Type B pancreatic cell (in vitro differentiated cells): Measurements from ENCODE around the gene HTR4. TPM values are rescaled to one million over a fixed set of nuclear protein-coding genes. Genes with fewer than 3 reads are reported as not detected.

Experiments used
- DNase-seq: peaks from one replicate; pipeline ENCODE4 v3.0.0; 2021; ENCODE audit warnings: mixed read lengths; ENCODE audit not compliant: unreplicated experiment; ENCODE audit errors: extremely low spot score
- H3K27ac Mint-ChIP-seq: 2 replicates; pipeline ENCODE4 v1.8.0; 2021; ENCODE audit warnings: mild to moderate bottlenecking, mixed read lengths
- H3K27me3 Mint-ChIP-seq: 2 replicates; pipeline ENCODE4 v1.8.0; 2021; ENCODE audit warnings: mixed read lengths
- H3K36me3 Mint-ChIP-seq: 2 replicates; pipeline ENCODE4 v1.8.0; 2021; ENCODE audit warnings: mixed read lengths
- H3K4me1 Mint-ChIP-seq: one replicate; pipeline ENCODE4 v1.8.0; 2021; ENCODE audit warnings: mixed read lengths; ENCODE audit not compliant: unreplicated experiment
- H3K4me3 Mint-ChIP-seq: 2 replicates; pipeline ENCODE4 v1.8.0; 2021; ENCODE audit warnings: mild to moderate bottlenecking, mixed read lengths
- H3K9me3 Mint-ChIP-seq: 2 replicates; pipeline ENCODE4 v1.8.0; 2021; ENCODE audit warnings: mixed read lengths
- CTCF ChIP-seq: fragments of 200-600 bp; sonication (generic); conservative IDR thresholded peaks from 2 replicates; pipeline ENCODE4 v1.5.0; 2021; ENCODE audit warnings: antibody characterized with exemption, mild to moderate bottlenecking
- total RNA-seq: library from RNA; stranded (reverse); gene quantifications from 2 replicates; pipeline ENCODE4 v1.2.1, GENCODE V29; 2021; ENCODE audit warnings: low replicate concordance

The HTR4 gene
- total RNA-seq, 1 donor from 2014 or later = 0.29 TPM

- TF ChIP-seq CTCF = no peak
- peaks cover 6% of the 10 kb centered on the region for H3K27me3 Mint-ChIP-seq
Measured at GRCh38 chr5:148543727-148544126, 110.6 kb downstream of the HTR4 start.

GRCh38 chr5:148542812-148543211, 111.5 kb downstream of the HTR4 start:
- no peaks in the 10 kb centered on the region for H3K36me3 Mint-ChIP-seq
- H3K4me3 Mint-ChIP-seq = no peak overlapping the region
- no peaks in the 10 kb centered on the region for H3K9me3 Mint-ChIP-seq
- H3K27ac Mint-ChIP-seq = no peak overlapping the region
- DNase-seq = no peak
- no peaks in the 10 kb centered on the region for H3K4me1 Mint-ChIP-seq
- peaks cover 10% of the 10 kb centered on the region for H3K27me3 Mint-ChIP-seq
- TF ChIP-seq CTCF = no peak

More at GRCh38 chr5:148543727-148544126, 110.6 kb downstream of the HTR4 start:
- Mint-ChIP-seq H3K4me3 (no peak overlapping the region), H3K27ac (no peak overlapping the region), H3K36me3 (no peaks in the 10 kb centered on the region), H3K9me3 (no peaks in the 10 kb centered on the region), H3K4me1 (no peaks in the 10 kb centered on the region)
- no peak for DNase-seq

- Mint-ChIP-seq H3K4me3 (no peak overlapping the region), H3K36me3 (no peaks in the 10 kb centered on the region), H3K27ac (no peak overlapping the region), H3K27me3 (peaks cover 23% of the 10 kb centered on the region), H3K9me3 (no peaks in the 10 kb centered on the region), H3K4me1 (no peaks in the 10 kb centered on the region)
- TF ChIP-seq CTCF = no peak
- no peak for DNase-seq
Measured at GRCh38 chr5:148541054-148541835, 113.1 kb downstream of the HTR4 start.

GRCh38 chr5:148540647-148541046, 113.7 kb downstream of the HTR4 start:
- H3K27ac Mint-ChIP-seq = no peak overlapping the region
- no peaks in the 10 kb centered on the region for H3K36me3 Mint-ChIP-seq
- DNase-seq = no peak

GRCh38 chr5:148539851-148540250, 114.5 kb downstream of the HTR4 start:
- no peak overlapping the region for H3K27ac Mint-ChIP-seq
- peaks cover 5% of the 10 kb centered on the region for H3K9me3 Mint-ChIP-seq
- peaks cover 30% of the 10 kb centered on the region for H3K27me3 Mint-ChIP-seq
- no peak for DNase-seq
- H3K4me3 Mint-ChIP-seq = no peak overlapping the region
- no peaks in the 10 kb centered on the region for H3K4me1 Mint-ChIP-seq
- TF ChIP-seq CTCF = no peak
- no peaks in the 10 kb centered on the region for H3K36me3 Mint-ChIP-seq

More at GRCh38 chr5:148540647-148541046, 113.7 kb downstream of the HTR4 start:
- H3K4me3 Mint-ChIP-seq = no peak overlapping the region
- peaks cover 27% of the 10 kb centered on the region for H3K27me3 Mint-ChIP-seq
- no peaks in the 10 kb centered on the region for H3K4me1 Mint-ChIP-seq
- H3K9me3 Mint-ChIP-seq = no peaks in the 10 kb centered on the region
- TF ChIP-seq CTCF = no peak
